ENCODE data around the gene SUN2.

The SUN2 gene

GRCh38 chr22:38788021-38788816, 32.4 kb upstream of the SUN2 start:
- H3K4me1 ChIP-seq (ENCODE audit: low read length) = peaks cover 4% of the 10 kb centered on the region
- no peak overlapping the region for H3K4me2 ChIP-seq (ENCODE audit: low read length)
- H3K27me3 ChIP-seq (ENCODE audit: low read depth, low read length) = no peaks in the 10 kb centered on the region
- H4K20me1 ChIP-seq (ENCODE audit: insufficient read depth, low read length) = no peaks in the 10 kb centered on the region
- TF ChIP-seq CTCF (IDR thresholded peaks at IDR 0.05; ENCODE audit: low read depth, low read length) = no peak
- no peak for TF ChIP-seq EZH2phosphoT487 (IDR thresholded peaks at IDR 0.05; ENCODE audit: low read depth)
- no peak overlapping the region for H3K4me3 ChIP-seq (ENCODE audit: low read length)
- H3K27ac ChIP-seq (ENCODE audit: low read length) = no peak overlapping the region
- H3K9me3 ChIP-seq (ENCODE audit: insufficient read depth, low read length) = no peaks in the 10 kb centered on the region
- H2AFZ ChIP-seq (ENCODE audit: low read depth, low read length) = no peak overlapping the region
- H3K9ac ChIP-seq (ENCODE audit: low read length) = no peak overlapping the region
- H3K36me3 ChIP-seq (replicated peaks; ENCODE audit: low read depth, low read length) = no peaks in the 10 kb centered on the region
- no peaks in the 10 kb centered on the region for H3K79me2 ChIP-seq (ENCODE audit: low read length)

GRCh38 chr22:38786631-38787030, 30.8 kb upstream of the SUN2 start:
- Histone ChIP-seq H3K79me2 (ENCODE audit: low read length) (no peaks in the 10 kb centered on the region), H3K9me3 (ENCODE audit: insufficient read depth, low read length) (no peaks in the 10 kb centered on the region), H3K4me3 (ENCODE audit: low read length) (no peak overlapping the region), H4K20me1 (ENCODE audit: insufficient read depth, low read length) (no peaks in the 10 kb centered on the region), H3K27me3 (ENCODE audit: low read depth, low read length) (no peaks in the 10 kb centered on the region), H3K4me1 (ENCODE audit: low read length) (no peaks in the 10 kb centered on the region), H3K36me3 (replicated peaks; ENCODE audit: low read depth, low read length) (no peaks in the 10 kb centered on the region), H3K9ac (ENCODE audit: low read length) (no peak overlapping the region), H3K4me2 (ENCODE audit: low read length) (no peak overlapping the region), H2AFZ (ENCODE audit: low read depth, low read length) (no peak overlapping the region), H3K27ac (ENCODE audit: low read length) (no peak overlapping the region)
- TF ChIP-seq EZH2phosphoT487 (IDR thresholded peaks at IDR 0.05; ENCODE audit: low read depth) = no peak
- no peak for TF ChIP-seq CTCF (IDR thresholded peaks at IDR 0.05; ENCODE audit: low read depth, low read length)

GRCh38 chr22:38784856-38785255, 29.1 kb upstream of the SUN2 start:
- TF ChIP-seq CTCF (IDR thresholded peaks at IDR 0.05; ENCODE audit: low read depth, low read length) (no peak), EZH2phosphoT487 (IDR thresholded peaks at IDR 0.05; ENCODE audit: low read depth) (no peak)
- no peak overlapping the region for H3K9ac ChIP-seq (ENCODE audit: low read length)
- no peaks in the 10 kb centered on the region for H4K20me1 ChIP-seq (ENCODE audit: insufficient read depth, low read length)
- no peak overlapping the region for H2AFZ ChIP-seq (ENCODE audit: low read depth, low read length)
- H3K36me3 ChIP-seq (replicated peaks; ENCODE audit: low read depth, low read length) = no peaks in the 10 kb centered on the region
- H3K9me3 ChIP-seq (ENCODE audit: insufficient read depth, low read length) = no peaks in the 10 kb centered on the region
- H3K4me2 ChIP-seq (ENCODE audit: low read length) = no peak overlapping the region
- no peak overlapping the region for H3K4me3 ChIP-seq (ENCODE audit: low read length)
- no peaks in the 10 kb centered on the region for H3K27me3 ChIP-seq (ENCODE audit: low read depth, low read length)
- no peak overlapping the region for H3K27ac ChIP-seq (ENCODE audit: low read length)
- H3K4me1 ChIP-seq (ENCODE audit: low read length) = no peaks in the 10 kb centered on the region
- no peaks in the 10 kb centered on the region for H3K79me2 ChIP-seq (ENCODE audit: low read length)

- H3K4me3 ChIP-seq (ENCODE audit: low read length) = no peak overlapping the region
- no peaks in the 10 kb centered on the region for H4K20me1 ChIP-seq (ENCODE audit: insufficient read depth, low read length)
- H3K79me2 ChIP-seq (ENCODE audit: low read length) = no peaks in the 10 kb centered on the region
- no peak overlapping the region for H3K9ac ChIP-seq (ENCODE audit: low read length)
- TF ChIP-seq EZH2phosphoT487 (IDR thresholded peaks at IDR 0.05; ENCODE audit: low read depth) (no peak), CTCF (IDR thresholded peaks at IDR 0.05; ENCODE audit: low read depth, low read length) (no peak)
- H3K36me3 ChIP-seq (replicated peaks; ENCODE audit: low read depth, low read length) = no peaks in the 10 kb centered on the region
- no peak overlapping the region for H3K27ac ChIP-seq (ENCODE audit: low read length)
- H3K9me3 ChIP-seq (ENCODE audit: insufficient read depth, low read length) = no peaks in the 10 kb centered on the region
- no peaks in the 10 kb centered on the region for H3K4me1 ChIP-seq (ENCODE audit: low read length)
- H3K4me2 ChIP-seq (ENCODE audit: low read length) = no peak overlapping the region
- H2AFZ ChIP-seq (ENCODE audit: low read depth, low read length) = no peak overlapping the region
- no peaks in the 10 kb centered on the region for H3K27me3 ChIP-seq (ENCODE audit: low read depth, low read length)
Observed at GRCh38 chr22:38784035-38784434, 28.2 kb upstream of the SUN2 start.
